Stomach (tissue), 9 donors: ENCODE results near the gene TAF11L14. TPM values are rescaled to one million over a fixed set of nuclear protein-coding genes. Genes with fewer than 3 reads are reported as not detected.

ENCODE experiments used
- DNase-seq, 2 donors: peaks; one replicate each; pipeline versions ENCODE4 v3.0.0 to v3.0.0-alpha.2; 2013 to 2019
- H3K27ac ChIP-seq, 5 donors: fragments of 200-600 bp in 4 of 5; sonication (generic) in 4 of 5; one replicate each; pipeline ENCODE4 v1.5.1; 2013 to 2019; ENCODE audit warnings: mild to moderate bottlenecking in 1 of 5, moderate library complexity in 1 of 5
- H3K27me3 ChIP-seq, 3 donors: fragments of 200-600 bp; sonication (generic); one replicate each; pipeline ENCODE4 v1.5.1; 2017 to 2019; ENCODE audit warnings: mixed run types in 1 of 3
- H3K36me3 ChIP-seq, 4 donors: fragments of 200-600 bp; sonication (generic); 1 replicate in 3 of 4; 2 replicates in 1 of 4; pipeline ENCODE4 v1.5.1; 2016 to 2019
- H3K4me1 ChIP-seq, 4 donors: fragments of 200-600 bp; sonication (generic); one replicate each; pipeline ENCODE4 v1.5.1; 2016 to 2019
- H3K4me3 ChIP-seq, 4 donors: fragments of 200-600 bp; sonication (generic) in 3 of 4; one replicate each; pipeline ENCODE4 v1.5.1; 2016 to 2019; ENCODE audit warnings: mild to moderate bottlenecking in 1 of 4
- H3K9me3 ChIP-seq, 4 donors: fragments of 200-600 bp; sonication (generic); one replicate each; pipeline ENCODE4 v1.5.1; 2016 to 2019
- EP300 ChIP-seq: sonication (generic); formaldehyde crosslinking; IDR thresholded peaks from one replicate; pipeline ENCODE4 v1.6.1; 2017; ENCODE audit warnings: antibody characterized with exemption
- POLR2A ChIP-seq, 4 donors: fragments of 450-650 bp; IDR thresholded peaks; one replicate each; pipeline ENCODE4 v1.6.1; 2016; ENCODE audit warnings: antibody characterized with exemption in 4 of 4, control low read depth in 2 of 4, mild to moderate bottlenecking in 1 of 4, moderate library complexity in 1 of 4
- POLR2AphosphoS5 ChIP-seq, 3 donors: sonication (generic); formaldehyde crosslinking; IDR thresholded peaks; one replicate each; pipeline ENCODE4 v1.6.1; 2016; ENCODE audit warnings: antibody characterized with exemption in 3 of 3
- WGBS, 5 donors: extraction: QIAGEN DNeasy Blood & Tissue Kit in 3 of 5; methylation state at CpG; one replicate each; pipeline versions ENCODE4 v1.1.5 to v1.1.7; 2013 to 2018; 5-methylcytosine and 5-hydroxymethylcytosine counted together
- intact Hi-C: fragments of 100-400 bp; cut with DNase I; formaldehyde crosslinking; loops from one replicate; pipeline ENCODE4 v1.15.1; 2023; ENCODE audit warnings: low total_unique reads
- polyA plus RNA-seq, 3 donors: library from polyadenylated mRNA; stranded (reverse); fragments of 200-250 nt; gene quantifications; one replicate each; pipeline ENCODE4 v1.2.3, GENCODE V29; 2013
- small RNA-seq, 4 donors: library from RNA; depleted of rRNA; stranded (forward); fragments of <200 nt; gene quantifications; one replicate each; pipeline ENCODE3, GENCODE V24; 2016
- total RNA-seq, 5 donors: library from RNA; depleted of rRNA; stranded (reverse); fragments of >200 nt; gene quantifications; one replicate each; pipeline versions ENCODE4 v1.1.0 to v1.2.3, GENCODE V29; 2014 to 2016
- TF ChIP-seq, protein P1 (sequence below), 7 experiments: fragments of 450-650 bp in 4 of 7; fragments of 200-600 bp in 3 of 7; sonication (generic) in 3 of 7; IDR thresholded peaks; one replicate each; pipeline ENCODE4 v1.5.1; 2016 to 2019; ENCODE audit warnings: antibody characterized with exemption in 7 of 7, control low read depth in 2 of 7, mild to moderate bottlenecking in 1 of 7
- donor health status: healthy with polysubstance abuse.
- donor health status: Bipolar disorder and iron deficiency.
- donor health status: healthy.

Gene TAF11L14
- total and polyA plus RNA-seq, 8 donors = not detected

DNA sequence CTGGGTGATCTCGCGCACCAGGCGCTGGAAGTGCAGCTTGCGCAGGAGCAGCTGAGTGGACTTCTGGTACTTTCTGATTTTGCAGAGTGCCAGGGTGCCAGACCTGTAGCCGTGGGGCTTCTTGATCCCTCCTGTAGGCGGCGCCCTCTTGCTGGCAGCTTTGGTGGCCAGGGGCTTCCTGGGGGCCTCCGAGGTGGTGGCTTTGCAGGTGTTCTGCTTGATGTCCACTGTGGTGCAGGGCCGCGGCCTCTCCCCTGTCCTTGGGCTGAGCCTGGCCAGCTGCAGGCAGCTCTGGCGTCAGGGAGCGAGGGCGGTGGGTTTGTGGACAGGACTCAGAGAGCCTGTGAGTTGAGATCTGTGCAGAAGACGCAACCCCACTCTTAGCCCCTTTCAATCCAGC lies 36.1 kb downstream of the TAF11L14 start:
- Histone ChIP-seq H3K9me3 (peaks cover 0 to 16% (median 4%) of the 10 kb centered on the region in 4 donors), H3K36me3 (no peaks in the 10 kb centered on the region), H3K27ac (no peak overlapping the region), H3K4me1 (no peaks in the 10 kb centered on the region), H3K4me3 (no peak overlapping the region), H3K27me3 (no peaks in the 10 kb centered on the region)
- DNase-seq = no peak
- TF ChIP-seq POLR2A (IDR thresholded peaks at IDR 0.05) = no peak
- TF ChIP-seq, protein P1, sequence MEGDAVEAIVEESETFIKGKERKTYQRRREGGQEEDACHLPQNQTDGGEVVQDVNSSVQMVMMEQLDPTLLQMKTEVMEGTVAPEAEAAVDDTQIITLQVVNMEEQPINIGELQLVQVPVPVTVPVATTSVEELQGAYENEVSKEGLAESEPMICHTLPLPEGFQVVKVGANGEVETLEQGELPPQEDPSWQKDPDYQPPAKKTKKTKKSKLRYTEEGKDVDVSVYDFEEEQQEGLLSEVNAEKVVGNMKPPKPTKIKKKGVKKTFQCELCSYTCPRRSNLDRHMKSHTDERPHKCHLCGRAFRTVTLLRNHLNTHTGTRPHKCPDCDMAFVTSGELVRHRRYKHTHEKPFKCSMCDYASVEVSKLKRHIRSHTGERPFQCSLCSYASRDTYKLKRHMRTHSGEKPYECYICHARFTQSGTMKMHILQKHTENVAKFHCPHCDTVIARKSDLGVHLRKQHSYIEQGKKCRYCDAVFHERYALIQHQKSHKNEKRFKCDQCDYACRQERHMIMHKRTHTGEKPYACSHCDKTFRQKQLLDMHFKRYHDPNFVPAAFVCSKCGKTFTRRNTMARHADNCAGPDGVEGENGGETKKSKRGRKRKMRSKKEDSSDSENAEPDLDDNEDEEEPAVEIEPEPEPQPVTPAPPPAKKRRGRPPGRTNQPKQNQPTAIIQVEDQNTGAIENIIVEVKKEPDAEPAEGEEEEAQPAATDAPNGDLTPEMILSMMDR (IDR thresholded peaks at IDR 0.05) = no peak
- TF ChIP-seq EP300 = no peak
- no peak for TF ChIP-seq POLR2AphosphoS5 (IDR thresholded peaks at IDR 0.05)
- 89 to 94% (median 91%) methylated on average over 10 to 14 of the region's 14 CpGs; no CpG with 5 or more reads in 1 of the 5 donors for WGBS, 5 donors
- intact Hi-C loops = no loop called here

DNA sequence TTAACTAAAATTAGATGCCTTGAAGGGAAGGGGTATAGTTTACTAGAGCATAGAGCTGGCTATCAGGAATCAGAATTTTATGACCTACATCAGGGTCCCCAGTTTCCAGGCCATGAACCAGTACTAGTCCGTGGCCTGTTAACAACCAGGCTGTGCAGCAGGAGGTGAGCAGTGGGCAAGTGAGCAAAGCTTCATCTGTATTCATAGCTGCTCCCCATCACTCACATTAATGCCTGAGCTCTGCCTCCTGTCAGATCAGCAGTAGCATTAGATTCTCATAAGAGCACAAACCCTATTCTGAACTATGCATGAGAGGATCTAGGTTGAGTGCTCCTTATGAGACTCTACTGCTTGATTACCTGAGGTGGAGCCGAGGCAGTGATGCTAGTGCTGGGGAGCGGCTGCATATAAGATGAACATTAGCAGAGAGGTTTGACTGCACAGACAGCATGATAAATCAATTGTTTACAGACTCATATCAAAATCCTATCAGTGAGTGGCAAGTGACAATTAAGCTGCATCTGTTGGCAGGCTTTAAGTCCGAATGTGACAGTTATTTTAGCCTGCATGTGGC lies 44.6 kb downstream of the TAF11L14 start:
- WGBS, 5 donors = 74 to 85% (median 76%) methylated on average over 4 of the region's 4 CpGs
- H3K27ac ChIP-seq = no peak overlapping the region
- H3K4me3 ChIP-seq = no peak overlapping the region
- DNase-seq = no peak
- H3K4me1 ChIP-seq = no peaks in the 10 kb centered on the region
- H3K9me3 ChIP-seq = no peaks in the 10 kb centered on the region
- intact Hi-C loops = no loop called here
- no peaks in the 10 kb centered on the region for H3K27me3 ChIP-seq
- H3K36me3 ChIP-seq = no peaks in the 10 kb centered on the region
- TF ChIP-seq POLR2AphosphoS5 (IDR thresholded peaks at IDR 0.05) = no peak

DNA sequence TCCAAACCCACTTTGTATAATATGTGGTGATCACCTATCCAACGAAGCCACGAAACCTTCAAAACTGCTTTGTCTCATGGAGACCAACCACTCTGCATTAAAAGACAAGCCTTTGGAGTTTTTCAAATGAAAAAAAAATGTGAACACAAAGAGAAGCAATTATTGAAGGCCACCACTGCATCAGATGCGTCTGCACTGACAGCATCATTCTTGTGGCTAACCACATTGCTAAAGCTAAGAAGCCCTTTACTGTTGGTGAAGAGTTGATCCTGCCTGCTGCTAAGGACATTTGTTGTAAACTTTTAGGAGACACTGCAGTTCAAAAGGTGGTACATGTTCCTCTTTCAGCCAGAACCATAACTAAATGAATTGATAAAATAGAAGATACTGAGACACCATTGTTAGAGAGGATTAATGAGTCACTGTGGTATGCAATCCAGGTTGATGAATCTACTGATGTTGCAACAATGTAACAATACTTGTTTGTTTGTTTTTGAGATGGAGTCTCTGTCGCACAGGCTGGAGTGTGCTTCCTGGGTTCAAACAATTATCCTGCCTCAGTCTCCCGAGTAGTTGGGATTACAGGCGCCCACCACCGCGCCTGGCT lies 45.4 kb downstream of the TAF11L14 start:
- Histone ChIP-seq H3K36me3 (no peaks in the 10 kb centered on the region), H3K9me3 (no peaks in the 10 kb centered on the region), H3K27me3 (no peaks in the 10 kb centered on the region), H3K4me1 (no peaks in the 10 kb centered on the region), H3K4me3 (no peak overlapping the region), H3K27ac (no peak overlapping the region)
- DNase-seq = no peak
- TF ChIP-seq, protein P1 (IDR thresholded peaks at IDR 0.05) = no peak
- intact Hi-C loops = no loop called here
- 87 to 95% (median 91%) methylated on average over 8 of the region's 8 CpGs for WGBS, 5 donors

DNA sequence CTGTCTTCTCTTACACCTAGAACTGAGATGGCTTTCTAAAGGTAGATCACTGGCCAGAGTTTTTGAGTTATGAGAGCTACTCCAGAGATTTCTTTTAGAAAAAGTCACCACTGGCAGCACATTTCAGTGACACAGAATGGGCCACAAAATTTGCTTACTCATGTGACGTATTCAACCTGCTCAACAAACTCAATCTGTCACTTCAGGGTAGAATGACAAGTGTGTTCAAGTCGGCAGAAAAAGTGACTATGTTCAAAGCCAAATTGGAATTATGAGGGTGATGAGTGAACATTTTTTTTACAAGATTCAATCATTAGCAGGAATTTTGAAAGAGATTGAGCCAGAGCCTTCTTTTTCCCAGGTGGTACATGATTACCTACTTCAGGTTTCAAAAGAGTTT lies 46.5 kb downstream of the TAF11L14 start:
- H3K27me3 ChIP-seq = no peaks in the 10 kb centered on the region
- no peaks in the 10 kb centered on the region for H3K4me1 ChIP-seq
- no peaks in the 10 kb centered on the region for H3K36me3 ChIP-seq
- H3K27ac ChIP-seq = no peak overlapping the region
- no peaks in the 10 kb centered on the region for H3K9me3 ChIP-seq
- no peak overlapping the region for H3K4me3 ChIP-seq
- DNase-seq = no peak
- TF ChIP-seq, protein P1 (IDR thresholded peaks at IDR 0.05) = no peak
- TF ChIP-seq POLR2A (IDR thresholded peaks at IDR 0.05) (no peak), EP300 (no peak), POLR2AphosphoS5 (IDR thresholded peaks at IDR 0.05) (no peak)
- intact Hi-C loops = no loop called here
- WGBS, 5 donors = 61 to 64% (median 64%) methylated on average over 2 of the region's 2 CpGs

Small RNA genes within 50 kb of the gene (small RNA-seq; reads per million reads assigned to genes)
- gene AC233724.1 (0 reads per million in 4 donors), gene AC233724.12 (0 reads per million in 4 donors), gene AC233724.2 (0 reads per million in 4 donors), gene AC233724.3 (0 reads per million in 4 donors), gene AC233724.4 (0 reads per million in 4 donors), gene AC233724.6 (0 reads per million in 4 donors), gene AC233724.7 (0 reads per million in 4 donors)

Other genes starting within 250 kb of the TAF11L14 start
- gene TAF11L2, start 136.2 kb upstream of the TAF11L14 start, total RNA-seq = not detected
- not detected for gene TAF11L2, start 136.2 kb upstream of the TAF11L14 start, polyA plus RNA-seq
- gene TAF11L3, start 116.1 kb upstream of the TAF11L14 start, total RNA-seq = not detected
- not detected for gene TAF11L3, start 116.1 kb upstream of the TAF11L14 start, polyA plus RNA-seq
- gene TAF11L4, start 112.7 kb upstream of the TAF11L14 start, total RNA-seq = not detected
- not detected for gene TAF11L4, start 112.7 kb upstream of the TAF11L14 start, polyA plus RNA-seq
- not detected for gene TAF11L5, start 109.2 kb upstream of the TAF11L14 start, total RNA-seq
- not detected for gene TAF11L5, start 109.2 kb upstream of the TAF11L14 start, polyA plus RNA-seq
- not detected for gene TAF11L6, start 105.8 kb upstream of the TAF11L14 start, total RNA-seq
- not detected for gene TAF11L6, start 105.8 kb upstream of the TAF11L14 start, polyA plus RNA-seq
- not detected for gene TAF11L7, start 48.7 kb upstream of the TAF11L14 start, total RNA-seq
- gene TAF11L7, start 48.7 kb upstream of the TAF11L14 start, polyA plus RNA-seq = not detected
- gene TAF11L8, start 43.5 kb upstream of the TAF11L14 start, total RNA-seq = not detected
- not detected for gene TAF11L8, start 43.5 kb upstream of the TAF11L14 start, polyA plus RNA-seq
- not detected for gene TAF11L9, start 40.1 kb upstream of the TAF11L14 start, total RNA-seq
- gene TAF11L9, start 40.1 kb upstream of the TAF11L14 start, polyA plus RNA-seq = not detected
- not detected for gene TAF11L10, start 36.6 kb upstream of the TAF11L14 start, total RNA-seq
- gene TAF11L10, start 36.6 kb upstream of the TAF11L14 start, polyA plus RNA-seq = not detected
- gene TAF11L11, start 30.3 kb upstream of the TAF11L14 start, total RNA-seq = not detected
- not detected for gene TAF11L11, start 30.3 kb upstream of the TAF11L14 start, polyA plus RNA-seq
- not detected for gene TAF11L12, start 24.1 kb upstream of the TAF11L14 start, total RNA-seq
- gene TAF11L12, start 24.1 kb upstream of the TAF11L14 start, polyA plus RNA-seq = not detected
- gene TAF11L13, start 2.4 kb upstream of the TAF11L14 start, total RNA-seq = not detected
- gene TAF11L13, start 2.4 kb upstream of the TAF11L14 start, polyA plus RNA-seq = not detected